Cerebellar cortex (tissue), 1 donor: ENCODE measurements around the gene GLI3.

Source experiments
- DNase-seq: peaks from one replicate; pipeline ENCODE4 v3.0.0-alpha.2; 2015; ENCODE audit warnings: low spot score

GLI3 gene

GRCh38 chr7:42175834-42176723 lies 60.9 kb downstream of the GLI3 start:
- DNase-seq = no peak

GRCh38 chr7:42174391-42174912 lies 62.6 kb downstream of the GLI3 start:
- no peak for DNase-seq

GRCh38 chr7:42170724-42171123 lies 66.3 kb downstream of the GLI3 start:
- no peak for DNase-seq

- DNase-seq = no peak
These were observed 68.5 kb downstream of the GLI3 start for GRCh38 chr7:42168512-42168911.

GRCh38 chr7:42167631-42168236 lies 69.3 kb downstream of the GLI3 start:
- DNase-seq = no peak

- no peak for DNase-seq
These were observed 69.8 kb downstream of the GLI3 start for GRCh38 chr7:42167206-42167605.

- DNase-seq = no peak
These were observed 72.1 kb downstream of the GLI3 start for GRCh38 chr7:42164881-42165428.

- no peak for DNase-seq
These were observed 74.3 kb downstream of the GLI3 start for GRCh38 chr7:42162560-42163325.

GRCh38 chr7:42161719-42162118 lies 75.3 kb downstream of the GLI3 start:
- no peak for DNase-seq

- no peak for DNase-seq
These were observed 75.9 kb downstream of the GLI3 start for GRCh38 chr7:42161110-42161509.

- DNase-seq = no peak
These were observed 77.9 kb downstream of the GLI3 start for GRCh38 chr7:42159130-42159529.

- no peak for DNase-seq
These were observed 79.9 kb downstream of the GLI3 start for GRCh38 chr7:42156967-42157721.

- no peak for DNase-seq
These were observed 80.6 kb downstream of the GLI3 start for GRCh38 chr7:42156291-42156865.

- DNase-seq = no peak
These were observed 81.3 kb downstream of the GLI3 start for GRCh38 chr7:42155584-42156290.

- DNase-seq = no peak
These were observed 82.8 kb downstream of the GLI3 start for GRCh38 chr7:42154173-42154572.

- no peak for DNase-seq
These were observed 84.4 kb downstream of the GLI3 start for GRCh38 chr7:42152329-42153205.

GRCh38 chr7:42151309-42151708 lies 85.7 kb downstream of the GLI3 start:
- DNase-seq = peak; percentile 11

- DNase-seq = no peak
These were observed 91.5 kb downstream of the GLI3 start for GRCh38 chr7:42145539-42145938.

- DNase-seq = no peak
These were observed 92.4 kb downstream of the GLI3 start for GRCh38 chr7:42144604-42145003.
